CD14-positive monocyte (primary cell): ENCODE data around the gene PTCD1. TPM values are rescaled to one million over a fixed set of nuclear protein-coding genes. Genes with fewer than 3 reads are reported as not detected.

ENCODE experiments used
- DNase-seq, 3 donors: peaks; one replicate each; pipeline ENCODE4 v3.0.0-alpha.2; 2011 to 2022
- H2AFZ ChIP-seq: 2 replicates; pipeline ENCODE4 v1.6.0; 2012; ENCODE audit warnings: mild to moderate bottlenecking, low read depth, low read length, inconsistent platforms; ENCODE audit not compliant: insufficient read depth, poor library complexity, severe bottlenecking
- H3K27ac ChIP-seq, 2 donors: 1 replicate in 1 of 2; 2 replicates in 1 of 2; pipeline ENCODE4 v1.5.1; 2012 to 2013; ENCODE audit warnings: low read length in 2 of 2, control low read depth in 1 of 2, inconsistent platforms in 1 of 2, low read depth in 1 of 2, mild to moderate bottlenecking in 1 of 2
- H3K27me3 ChIP-seq, 2 donors: one replicate each; pipeline versions ENCODE4 v1.6.0 to v1.6.1; 2011 to 2013; ENCODE audit warnings: low read length in 2 of 2; ENCODE audit not compliant: control insufficient read depth in 2 of 2, insufficient read depth in 2 of 2
- H3K36me3 ChIP-seq, 2 donors: replicated peaks in 1 of 2; 1 replicate in 1 of 2; 2 replicates in 1 of 2; pipeline versions ENCODE4 v1.5.1 to v1.6.1; 2012 to 2013; ENCODE audit warnings: low read length in 2 of 2, control low read depth in 1 of 2, inconsistent platforms in 1 of 2, mild to moderate bottlenecking in 1 of 2; ENCODE audit not compliant: insufficient read depth in 2 of 2, control insufficient read depth in 1 of 2
- H3K4me1 ChIP-seq, 2 donors: 1 replicate in 1 of 2; 2 replicates in 1 of 2; pipeline versions ENCODE4 v1.5.1 to v1.6.1; 2012 to 2013; ENCODE audit warnings: low read length in 2 of 2, control low read depth in 1 of 2, inconsistent platforms in 1 of 2, mild to moderate bottlenecking in 1 of 2, moderate library complexity in 1 of 2; ENCODE audit not compliant: insufficient read depth in 2 of 2, control insufficient read depth in 1 of 2
- H3K4me2 ChIP-seq: replicated peaks from 2 replicates; pipeline ENCODE3; 2012; ENCODE audit warnings: low read length, moderate library complexity, mild to moderate bottlenecking; ENCODE audit not compliant: poor library complexity, severe bottlenecking; ENCODE audit errors: extremely low read depth
- H3K4me3 ChIP-seq, 3 experiments: fragments of 200-600 bp in 1 of 3; sonication (generic) in 1 of 3; replicated peaks in 1 of 3; 1 replicate in 2 of 3; 2 replicates in 1 of 3; pipeline ENCODE4 v1.5.1; 2011 to 2013; ENCODE audit warnings: low read length in 3 of 3, mild to moderate bottlenecking in 3 of 3, control low read depth in 2 of 3, low read depth in 2 of 3, inconsistent platforms in 1 of 3, moderate library complexity in 1 of 3
- H3K79me2 ChIP-seq: 2 replicates; pipeline ENCODE4 v1.6.0; 2012; ENCODE audit warnings: mild to moderate bottlenecking, control low read depth, inconsistent platforms, low read length, moderate library complexity; ENCODE audit not compliant: insufficient read depth
- H3K9ac ChIP-seq: 2 replicates; pipeline ENCODE4 v1.6.0; 2017; ENCODE audit warnings: low read length, mild to moderate bottlenecking; ENCODE audit not compliant: insufficient read depth, poor library complexity, severe bottlenecking
- H3K9me3 ChIP-seq, 2 donors: replicated peaks in 1 of 2; 1 replicate in 1 of 2; 2 replicates in 1 of 2; pipeline versions ENCODE4 v1.5.1 to v1.6.1; 2012 to 2013; ENCODE audit warnings: low read length in 2 of 2, control low read depth in 1 of 2; ENCODE audit not compliant: control insufficient read depth in 1 of 2, insufficient read depth in 1 of 2
- H4K20me1 ChIP-seq: 2 replicates; pipeline ENCODE4 v1.6.0; 2012; ENCODE audit warnings: mild to moderate bottlenecking, low read length, control low read depth, moderate library complexity; ENCODE audit not compliant: insufficient read depth
- H3K27ac Mint-ChIP-seq, 7 donors: one replicate each; pipeline ENCODE4 v1.8.0; 2020; ENCODE audit warnings: mild to moderate bottlenecking in 7 of 7, mixed read lengths in 7 of 7, moderate library complexity in 6 of 7, inconsistent platforms in 2 of 7
- H3K27me3 Mint-ChIP-seq, 3 donors: one replicate each; pipeline ENCODE4 v1.8.0; 2021 to 2022; ENCODE audit warnings: low read depth in 3 of 3, mild to moderate bottlenecking in 3 of 3, mixed read lengths in 3 of 3, moderate library complexity in 3 of 3, inconsistent platforms in 1 of 3
- H3K36me3 Mint-ChIP-seq, 2 donors: one replicate each; pipeline ENCODE4 v1.8.0; 2020; ENCODE audit warnings: mixed read lengths in 2 of 2, inconsistent platforms in 1 of 2, mild to moderate bottlenecking in 1 of 2
- H3K4me1 Mint-ChIP-seq: one replicate; pipeline ENCODE4 v1.8.0; 2020; ENCODE audit warnings: mild to moderate bottlenecking, mixed read lengths
- H3K4me3 Mint-ChIP-seq, 2 donors: one replicate each; pipeline ENCODE4 v1.8.0; 2020; ENCODE audit warnings: mild to moderate bottlenecking in 2 of 2, mixed read lengths in 2 of 2, moderate library complexity in 1 of 2
- H3K9me3 Mint-ChIP-seq, 7 donors: one replicate each; pipeline ENCODE4 v1.8.0; 2020 to 2022; ENCODE audit warnings: mixed read lengths in 7 of 7, mild to moderate bottlenecking in 6 of 7, moderate library complexity in 6 of 7, inconsistent platforms in 2 of 7
- WGBS: methylation state at CpG from one replicate; pipeline ENCODE4 v1.1.5; 2013; ENCODE audit warnings: missing lambda C conversion rate; ENCODE audit not compliant: insufficient coverage; 5-methylcytosine and 5-hydroxymethylcytosine counted together
- intact Hi-C, 2 donors: fragments of 100-400 bp; cut with micrococcal nuclease; formaldehyde crosslinking; loops; one replicate each; pipeline versions ENCODE4 v1.15.0 to v1.15.1; 2023
- polyA plus RNA-seq, 3 donors: library from polyadenylated mRNA; depleted of rRNA in 1 of 3; unstranded in 2 of 3; stranded (reverse) in 1 of 3; fragments of 300-500 nt in 2 of 3; fragments of >200 nt in 1 of 3; fragmentation: Illumina TruSeq in 2 of 3; gene quantifications; 1 replicate in 2 of 3; 2 replicates in 1 of 3; pipeline ENCODE4 v1.2.3, GENCODE V29; 2012 to 2021
- TF ChIP-seq, protein P1 (sequence below): fragments of 200-600 bp; IDR thresholded peaks from one replicate; pipeline ENCODE4 v1.8.0; 2022; ENCODE audit warnings: antibody characterized with exemption, mild to moderate bottlenecking

PTCD1 gene
- polyA plus RNA-seq, 3 donors: 0.74 to 4.3 (median 1.6) TPM

DNA sequence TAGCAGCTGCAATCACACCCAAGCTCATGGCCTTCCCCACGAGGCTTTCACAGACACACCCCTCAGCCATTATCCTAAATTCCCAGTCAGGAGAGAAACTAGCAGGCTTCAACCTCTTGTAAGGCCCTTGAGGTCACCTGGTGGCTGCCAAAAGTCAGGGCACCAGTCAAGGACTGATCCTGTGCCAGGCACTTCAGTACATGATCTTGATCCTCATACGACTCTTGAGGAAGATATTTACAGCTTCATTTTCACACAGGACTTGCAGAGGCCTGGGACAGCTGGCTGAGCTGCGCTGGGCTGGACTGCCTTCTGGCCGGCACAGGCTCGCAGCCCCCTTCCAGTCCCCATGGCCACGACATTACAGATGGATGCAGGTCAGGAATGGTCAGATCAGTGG lies 39.0 kb downstream of the PTCD1 start:
- Histone ChIP-seq H3K27ac (peak overlapping the region; percentile 31 to 59), H3K36me3 (peaks cover 64 to 84% of the 10 kb centered on the region in 2 donors), H3K79me2 (peaks cover 28% of the 10 kb centered on the region), H4K20me1 (peaks cover 93% of the 10 kb centered on the region), H3K9me3 (no peaks in the 10 kb centered on the region), H3K27me3 (no peaks in the 10 kb centered on the region), H2AFZ (no peak overlapping the region), H3K4me3 (no peak overlapping the region), H3K4me1 (no peaks in the 10 kb centered on the region), H3K4me2 (no peak overlapping the region), H3K9ac (no peak overlapping the region)
- no peak for DNase-seq
- TF ChIP-seq, protein P1, sequence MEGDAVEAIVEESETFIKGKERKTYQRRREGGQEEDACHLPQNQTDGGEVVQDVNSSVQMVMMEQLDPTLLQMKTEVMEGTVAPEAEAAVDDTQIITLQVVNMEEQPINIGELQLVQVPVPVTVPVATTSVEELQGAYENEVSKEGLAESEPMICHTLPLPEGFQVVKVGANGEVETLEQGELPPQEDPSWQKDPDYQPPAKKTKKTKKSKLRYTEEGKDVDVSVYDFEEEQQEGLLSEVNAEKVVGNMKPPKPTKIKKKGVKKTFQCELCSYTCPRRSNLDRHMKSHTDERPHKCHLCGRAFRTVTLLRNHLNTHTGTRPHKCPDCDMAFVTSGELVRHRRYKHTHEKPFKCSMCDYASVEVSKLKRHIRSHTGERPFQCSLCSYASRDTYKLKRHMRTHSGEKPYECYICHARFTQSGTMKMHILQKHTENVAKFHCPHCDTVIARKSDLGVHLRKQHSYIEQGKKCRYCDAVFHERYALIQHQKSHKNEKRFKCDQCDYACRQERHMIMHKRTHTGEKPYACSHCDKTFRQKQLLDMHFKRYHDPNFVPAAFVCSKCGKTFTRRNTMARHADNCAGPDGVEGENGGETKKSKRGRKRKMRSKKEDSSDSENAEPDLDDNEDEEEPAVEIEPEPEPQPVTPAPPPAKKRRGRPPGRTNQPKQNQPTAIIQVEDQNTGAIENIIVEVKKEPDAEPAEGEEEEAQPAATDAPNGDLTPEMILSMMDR: no peak
- Mint-ChIP-seq H3K4me3 (no peak overlapping the region), H3K9me3 (peaks cover 0 to 2% (median 0%) of the 10 kb centered on the region in 7 donors), H3K36me3 (peaks cover 62 to 80% of the 10 kb centered on the region in 2 donors), H3K27ac (peak overlapping the region in 5 of 7 donors; percentile 37 to 80 (median 65)), H3K4me1 (peaks cover 8% of the 10 kb centered on the region), H3K27me3 (peaks cover 0 to under 1% (median 0%) of the 10 kb centered on the region in 3 donors)
- WGBS: 88% methylated on average over 5 of the region's 6 CpGs
- intact Hi-C loops: no loop called here

- Histone ChIP-seq H3K79me2 (peaks cover 28% of the 10 kb centered on the region), H3K9me3 (no peaks in the 10 kb centered on the region), H3K27me3 (no peaks in the 10 kb centered on the region), H3K4me1 (no peaks in the 10 kb centered on the region), H3K27ac (peak overlapping the region; percentile 31 to 59), H4K20me1 (peaks cover 93% of the 10 kb centered on the region), H2AFZ (no peak overlapping the region), H3K4me3 (no peak overlapping the region), H3K9ac (no peak overlapping the region), H3K4me2 (no peak overlapping the region), H3K36me3 (peaks cover 64 to 84% of the 10 kb centered on the region in 2 donors)
- no peaks in the 10 kb centered on the region for H3K27me3 Mint-ChIP-seq
- H3K36me3 Mint-ChIP-seq: peaks cover 63 to 81% of the 10 kb centered on the region in 2 donors
- H3K4me1 Mint-ChIP-seq: peaks cover 9% of the 10 kb centered on the region
- no peak overlapping the region for H3K4me3 Mint-ChIP-seq
- peak overlapping the region; percentile 33 to 81 (median 67) for H3K27ac Mint-ChIP-seq
- intact Hi-C loops: no loop called here
- no peak for DNase-seq
- TF ChIP-seq, protein P1: no peak
- peaks cover 0 to 2% (median 0%) of the 10 kb centered on the region in 7 donors for H3K9me3 Mint-ChIP-seq
- WGBS: 91% methylated on average over 4 of the region's 5 CpGs
Measured at GRCh38 chr7:99398891-99399445, 39.6 kb downstream of the PTCD1 start.
